GM21737 (cell line): ENCODE results near the gene GPA33.

ENCODE experiments used
- ATAC-seq: cut with Tn5 transposase; IDR thresholded peaks from one replicate; pipeline ENCODE4 v1.9.1; 2021; ENCODE audit warnings: mild to moderate bottlenecking, moderate library complexity; ENCODE audit not compliant: unreplicated experiment

GPA33 gene

GRCh38 chr1:167088746-167089417, 1.3 kb downstream of the GPA33 start:
- no peak for ATAC-seq

GRCh38 chr1:167086768-167087167, 3.4 kb downstream of the GPA33 start:
- ATAC-seq, result no peak

- no peak for ATAC-seq
These were observed 4.1 kb downstream of the GPA33 start for GRCh38 chr1:167086033-167086432.

- ATAC-seq, result no peak
These were observed 5.4 kb downstream of the GPA33 start for GRCh38 chr1:167084757-167085156.

GRCh38 chr1:167083871-167084270, 6.3 kb downstream of the GPA33 start:
- no peak for ATAC-seq

- no peak for ATAC-seq
These were observed 7.0 kb downstream of the GPA33 start for GRCh38 chr1:167083066-167083665.

- no peak for ATAC-seq
These were observed 7.6 kb downstream of the GPA33 start for GRCh38 chr1:167082511-167083027.

- ATAC-seq, result no peak
These were observed 8.5 kb downstream of the GPA33 start for GRCh38 chr1:167081594-167082156.

- ATAC-seq, result no peak
These were observed 12.3 kb downstream of the GPA33 start for GRCh38 chr1:167077868-167078210.

- no peak for ATAC-seq
These were observed 12.9 kb downstream of the GPA33 start for GRCh38 chr1:167077128-167077867.

- ATAC-seq, result no peak
These were observed 14.0 kb downstream of the GPA33 start for GRCh38 chr1:167076136-167076710.

GRCh38 chr1:167071286-167071685, 18.9 kb downstream of the GPA33 start:
- ATAC-seq, result no peak

GRCh38 chr1:167068761-167069160, 21.4 kb downstream of the GPA33 start:
- ATAC-seq, result no peak

- ATAC-seq, result no peak
These were observed 22.3 kb downstream of the GPA33 start for GRCh38 chr1:167067904-167068303.

- peak; percentile 71 for ATAC-seq
These were observed 23.6 kb downstream of the GPA33 start for GRCh38 chr1:167066333-167067122.

- ATAC-seq, result no peak
These were observed 24.7 kb downstream of the GPA33 start for GRCh38 chr1:167065471-167065870.

GRCh38 chr1:167064621-167065020, 25.6 kb downstream of the GPA33 start:
- no peak for ATAC-seq

- ATAC-seq, result no peak
These were observed 29.1 kb downstream of the GPA33 start for GRCh38 chr1:167061073-167061464.

- no peak for ATAC-seq
These were observed 29.8 kb downstream of the GPA33 start for GRCh38 chr1:167060141-167061072.

GRCh38 chr1:167059809-167060107, 30.4 kb downstream of the GPA33 start:
- no peak for ATAC-seq
